Cardiac muscle cell (in vitro differentiated cells and primary cell): ENCODE data around the gene ST6GALNAC2. TPM values are rescaled to one million over a fixed set of nuclear protein-coding genes. Genes with fewer than 3 reads are reported as not detected.
A peak's percentile ranks its signal among the peaks of the same experiment; 100 is the strongest.

Source experiments
- DNase-seq, 2 donors: peaks; one replicate each; pipeline versions ENCODE4 v3.0.0 to v3.0.0-alpha.2; 2010 to 2017; ENCODE audit warnings: low read depth in 1 of 2, low spot score in 1 of 2
- H3K27ac ChIP-seq: fragments of 200-600 bp; sonication (generic); 2 replicates; pipeline ENCODE4 v1.5.1; 2016
- H3K27me3 ChIP-seq: fragments of 200-600 bp; sonication (generic); 2 replicates; pipeline ENCODE4 v1.6.0; 2016; ENCODE audit warnings: control low read depth
- H3K36me3 ChIP-seq: fragments of 200-600 bp; sonication (generic); 2 replicates; pipeline ENCODE4 v1.5.1; 2016; ENCODE audit warnings: control low read depth
- H3K4me1 ChIP-seq: fragments of 200-600 bp; sonication (generic); 2 replicates; pipeline ENCODE4 v1.8.1; 2017; ENCODE audit warnings: low read depth, mild to moderate bottlenecking, mixed run types
- H3K4me3 ChIP-seq: fragments of 200-600 bp; sonication (generic); 2 replicates; pipeline ENCODE4 v1.5.1; 2016; ENCODE audit warnings: mild to moderate bottlenecking
- H3K9me3 ChIP-seq: fragments of 200-600 bp; sonication (generic); 2 replicates; pipeline ENCODE4 v1.5.1; 2017; ENCODE audit warnings: low read depth, mild to moderate bottlenecking, control low read depth
- CTCF ChIP-seq: IDR thresholded peaks from 2 replicates; pipeline ENCODE4 v1.5.1; 2012; ENCODE audit warnings: low read depth, mild to moderate bottlenecking, low read length
- polyA plus RNA-seq: library from polyadenylated mRNA; unstranded; fragments of >200 nt; fragmentation: Nextera tagmentation; extraction: Ambion mirVana; gene quantifications from 2 replicates; pipeline ENCODE4 v1.2.1, GENCODE V29; 2016
- total RNA-seq: library from RNA; depleted of rRNA; stranded (reverse); fragments of >200 nt; gene quantifications from 2 replicates; pipeline ENCODE4 v1.2.3, GENCODE V29; 2016

The ST6GALNAC2 gene
- total and polyA plus RNA-seq, 2 experiments from 2014 or later = 0.88 to 1.0 TPM

- no peaks in the 10 kb centered on the region for H3K36me3 ChIP-seq
- H3K4me1 ChIP-seq = no peaks in the 10 kb centered on the region
- TF ChIP-seq CTCF = no peak
- H3K27me3 ChIP-seq = peaks cover 18% of the 10 kb centered on the region
- H3K9me3 ChIP-seq = no peaks in the 10 kb centered on the region
- H3K4me3 ChIP-seq = no peak overlapping the region
- no peak for DNase-seq
- no peak overlapping the region for H3K27ac ChIP-seq
Measured at GRCh38 chr17:76627510-76627909, 41.9 kb upstream of the ST6GALNAC2 start.

GRCh38 chr17:76626442-76626841 is 40.8 kb upstream of the ST6GALNAC2 start:
- DNase-seq = no peak
- Histone ChIP-seq H3K36me3 (no peaks in the 10 kb centered on the region), H3K4me3 (no peak overlapping the region)

GRCh38 chr17:76625496-76625895 is 39.8 kb upstream of the ST6GALNAC2 start:
- no peak for DNase-seq
- TF ChIP-seq CTCF = no peak
- Histone ChIP-seq H3K4me3 (no peak overlapping the region), H3K9me3 (no peaks in the 10 kb centered on the region), H3K36me3 (no peaks in the 10 kb centered on the region), H3K4me1 (no peaks in the 10 kb centered on the region), H3K27me3 (peaks cover 18% of the 10 kb centered on the region), H3K27ac (no peak overlapping the region)

More at GRCh38 chr17:76626442-76626841, 40.8 kb upstream of the ST6GALNAC2 start:
- H3K27ac ChIP-seq = no peak overlapping the region
- no peak for TF ChIP-seq CTCF
- no peaks in the 10 kb centered on the region for H3K9me3 ChIP-seq
- no peaks in the 10 kb centered on the region for H3K4me1 ChIP-seq
- H3K27me3 ChIP-seq = peaks cover 18% of the 10 kb centered on the region

GRCh38 chr17:76623271-76624146 is 37.8 kb upstream of the ST6GALNAC2 start:
- Histone ChIP-seq H3K4me1 (no peaks in the 10 kb centered on the region), H3K27me3 (peaks cover 18% of the 10 kb centered on the region), H3K36me3 (no peaks in the 10 kb centered on the region), H3K9me3 (no peaks in the 10 kb centered on the region), H3K4me3 (no peak overlapping the region), H3K27ac (no peak overlapping the region)
- DNase-seq = peak; percentile 68 to 82
- peak; percentile 97 for TF ChIP-seq CTCF

GRCh38 chr17:76617838-76618237 is 32.2 kb upstream of the ST6GALNAC2 start:
- no peaks in the 10 kb centered on the region for H3K9me3 ChIP-seq
- no peak for TF ChIP-seq CTCF
- no peaks in the 10 kb centered on the region for H3K27me3 ChIP-seq
- no peak overlapping the region for H3K4me3 ChIP-seq
- H3K27ac ChIP-seq = no peak overlapping the region
- H3K4me1 ChIP-seq = no peaks in the 10 kb centered on the region
- H3K36me3 ChIP-seq = no peaks in the 10 kb centered on the region
- DNase-seq = no peak
